IMR-90 (cell line): ENCODE measurements around the gene ANKRD40. TPM values are rescaled to one million over a fixed set of nuclear protein-coding genes. Genes with fewer than 3 reads are reported as not detected.

ENCODE experiments used
- ATAC-seq: fragments of 200-7000 bp; cut with Tn5 transposase; 2 replicates; pipeline ENCODE4 v1.9.1; 2020; ENCODE audit warnings: low read depth, mild to moderate bottlenecking, moderate library complexity
- BruUV-seq: library from RNA; stranded (reverse); fragments of 400-500 nt; replicated peaks from 2 replicates; lab custom pipeline; 2021; lab: Mats Ljungman, UMichigan
- CTCF ChIA-PET: fragments of 300-600 bp; formaldehyde crosslinking; extraction: SDS; loops from one replicate; lab custom pipeline; 2021; ENCODE audit warnings: antibody characterized with exemption; lab: Yijun Ruan, JAX
- POLR2A ChIA-PET: fragments of 300-600 bp; sonication (Branson Sonifier 250); formaldehyde crosslinking; loops from one replicate; lab custom pipeline; 2022; ENCODE audit warnings: antibody characterized with exemption; ENCODE audit not compliant: unreplicated experiment; lab: Charles Lee
- DNase-seq: peaks from one replicate; pipeline ENCODE4 v3.0.0; 2013
- H2AFZ ChIP-seq: replicated peaks from 2 replicates; pipeline ENCODE3; 2013; ENCODE audit warnings: low read length, mild to moderate bottlenecking; ENCODE audit not compliant: poor library complexity
- H2AK5ac ChIP-seq: 2 replicates; pipeline ENCODE4 v1.6.1; 2013; ENCODE audit warnings: low read depth, low read length, inconsistent platforms
- H2AK9ac ChIP-seq: replicated peaks from 2 replicates; pipeline ENCODE3; 2013; ENCODE audit warnings: mild to moderate bottlenecking, low read depth, low read length, moderate library complexity; ENCODE audit not compliant: poor library complexity
- H2BK120ac ChIP-seq: 2 replicates; pipeline ENCODE4 v1.6.1; 2013; ENCODE audit warnings: low read depth, low read length, inconsistent platforms
- H2BK15ac ChIP-seq: 3 replicates; pipeline ENCODE4 v1.6.1; 2013; ENCODE audit warnings: low read depth, low read length, inconsistent platforms
- H2BK20ac ChIP-seq: 2 replicates; pipeline ENCODE4 v1.6.1; 2013; ENCODE audit warnings: low read depth, mild to moderate bottlenecking, inconsistent platforms, low read length, moderate library complexity
- H2BK5ac ChIP-seq: 2 replicates; pipeline ENCODE4 v1.6.1; 2013; ENCODE audit warnings: mild to moderate bottlenecking, low read depth, low read length, inconsistent platforms; ENCODE audit not compliant: poor library complexity, severe bottlenecking
- H3K14ac ChIP-seq: replicated peaks from 2 replicates; pipeline ENCODE4 v1.6.1; 2013; ENCODE audit warnings: low read depth, low read length, inconsistent platforms
- H3K18ac ChIP-seq: 2 replicates; pipeline ENCODE4 v1.6.1; 2013; ENCODE audit warnings: low read depth, low read length, control low read depth
- H3K23ac ChIP-seq: 2 replicates; pipeline ENCODE4 v1.6.1; 2013; ENCODE audit warnings: low read depth, low read length, inconsistent platforms
- H3K27ac ChIP-seq: 2 replicates; pipeline ENCODE4 v1.5.1; 2013; ENCODE audit warnings: mild to moderate bottlenecking, control low read depth, low read length; ENCODE audit not compliant: insufficient read depth
- H3K27me3 ChIP-seq: 2 replicates; pipeline ENCODE4 v1.6.1; 2013; ENCODE audit warnings: low read length; ENCODE audit not compliant: control insufficient read depth, insufficient read depth
- H3K36me3 ChIP-seq: 2 replicates; pipeline ENCODE4 v1.6.1; 2013; ENCODE audit warnings: low read length, mixed read lengths; ENCODE audit not compliant: control insufficient read depth, insufficient read depth
- H3K4ac ChIP-seq: 2 replicates; pipeline ENCODE4 v1.6.1; 2013; ENCODE audit warnings: low read depth, low read length, inconsistent platforms
- H3K4me1 ChIP-seq: 2 replicates; pipeline ENCODE4 v1.6.1; 2013; ENCODE audit warnings: low read length, mixed read lengths; ENCODE audit not compliant: control insufficient read depth, insufficient read depth
- H3K4me2 ChIP-seq: 2 replicates; pipeline ENCODE4 v1.6.1; 2013; ENCODE audit warnings: low read depth, mild to moderate bottlenecking, control low read depth, low read length, moderate library complexity
- H3K4me3 ChIP-seq: 2 replicates; pipeline ENCODE4 v1.5.1; 2013; ENCODE audit warnings: low read depth, mild to moderate bottlenecking, control low read depth, low read length, moderate library complexity; ENCODE audit not compliant: insufficient read depth
- H3K56ac ChIP-seq: 2 replicates; pipeline ENCODE4 v1.6.1; 2013; ENCODE audit warnings: low read length, inconsistent platforms; ENCODE audit not compliant: insufficient read depth; ENCODE audit errors: extremely low read depth
- H3K79me1 ChIP-seq, 2 experiments: 2 replicates each; pipeline ENCODE4 v1.6.1; 2013; ENCODE audit warnings: low read length in 2 of 2, inconsistent platforms in 1 of 2, low read depth in 1 of 2
- H3K9ac ChIP-seq: 2 replicates; pipeline ENCODE4 v1.6.1; 2013; ENCODE audit warnings: low read depth, low read length, control low read depth
- H3K9me1 ChIP-seq: 2 replicates; pipeline ENCODE4 v1.6.1; 2013; ENCODE audit warnings: low read length, inconsistent platforms; ENCODE audit not compliant: insufficient read depth
- H3K9me3 ChIP-seq: 2 replicates; pipeline ENCODE4 v1.6.1; 2013; ENCODE audit warnings: low read length; ENCODE audit not compliant: control insufficient read depth, insufficient read depth
- H4K20me1 ChIP-seq: 2 replicates; pipeline ENCODE4 v1.6.1; 2013; ENCODE audit warnings: low read length, inconsistent platforms; ENCODE audit not compliant: insufficient read depth
- H4K5ac ChIP-seq: 2 replicates; pipeline ENCODE4 v1.6.1; 2013; ENCODE audit warnings: mild to moderate bottlenecking, low read depth, low read length, control low read depth
- H4K8ac ChIP-seq, 2 experiments: 2 replicates each; pipeline ENCODE4 v1.6.1; 2013; ENCODE audit warnings: low read depth in 2 of 2, low read length in 2 of 2, control low read depth in 1 of 2, inconsistent platforms in 1 of 2
- H4K91ac ChIP-seq: 2 replicates; pipeline ENCODE4 v1.6.1; 2013; ENCODE audit warnings: low read depth, low read length, inconsistent platforms; ENCODE audit not compliant: insufficient read depth
- CHD1 ChIP-seq: IDR thresholded peaks from 2 replicates; pipeline ENCODE4 v1.6.1; 2012; ENCODE audit warnings: low read depth, low read length, improper control_type of control experiment
- WGBS, 2 experiments: methylation state at CpG; one replicate each; pipeline versions ENCODE4 v1.1.5 to v1.1.7; 2013; ENCODE audit warnings: missing lambda C conversion rate in 2 of 2; ENCODE audit not compliant: insufficient read length in 1 of 2; ENCODE audit errors: extremely low coverage in 2 of 2; 5-methylcytosine and 5-hydroxymethylcytosine counted together
- dilution Hi-C: fragments of 300-500 bp; cut with HindIII; formaldehyde crosslinking; loops from one replicate; pipeline ENCODE4 v1.14.3; 2018; ENCODE audit warnings: low sequenced_read_pairs; ENCODE audit not compliant: unreplicated experiment
- in situ Hi-C: fragments of 300-500 bp; cut with MboI; formaldehyde crosslinking; loops from 3 replicates; pipeline ENCODE4 v1.14.3; 2019; ENCODE audit warnings: low sequenced_read_pairs, inconsistent platforms, mixed read lengths
- intact Hi-C: fragments of 100-400 bp; cut with micrococcal nuclease; formaldehyde crosslinking; loops from 2 replicates; pipeline ENCODE4 v1.10.0; 2022
- polyA plus RNA-seq, 3 experiments: library from polyadenylated mRNA; depleted of rRNA; stranded (reverse); fragments of >200 nt; gene quantifications; 2 replicates each; pipeline ENCODE4 v1.2.3, GENCODE V29; 2012; ENCODE audit warnings: low replicate concordance in 1 of 3
- total RNA-seq: library from RNA; depleted of rRNA; stranded (reverse); fragments of >200 nt; gene quantifications from 2 replicates; pipeline ENCODE4 v1.2.3, GENCODE V29; 2012

The ANKRD40 gene
- total and polyA plus RNA-seq, 2 of the 4 experiments (the other 2 are of a cell fraction) = 23.4 to 35.8 TPM

DNA sequence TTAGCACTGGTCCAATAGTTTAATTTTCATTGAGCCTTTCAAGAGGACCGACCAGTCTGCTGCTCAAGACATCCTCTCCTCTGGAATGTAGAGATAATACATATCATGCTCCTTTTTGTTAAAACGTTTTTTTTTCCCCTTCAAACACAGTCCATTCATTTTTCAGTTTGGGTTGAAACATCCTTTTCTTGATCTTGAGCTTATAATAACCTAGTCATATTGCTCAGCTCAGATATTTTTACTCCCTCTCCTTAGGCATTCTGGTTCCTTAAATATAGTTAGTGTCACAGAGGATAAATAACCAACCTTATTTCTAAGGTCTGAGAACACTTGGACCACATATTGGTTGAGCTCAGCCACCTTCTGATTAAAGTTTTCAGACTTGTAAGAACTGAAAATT, 46.8 kb upstream of the ANKRD40 start:
- H3K27me3 ChIP-seq = no peaks in the 10 kb centered on the region
- BruUV-seq = no TSS peak
- H3K9me1 ChIP-seq = peaks cover 3% of the 10 kb centered on the region; the same call in 1 of the 2 replicates
- no peak overlapping the region for H3K4ac ChIP-seq
- H3K56ac ChIP-seq = no peak overlapping the region
- no peak overlapping the region for H2BK20ac ChIP-seq
- H3K14ac ChIP-seq = no peak overlapping the region
- no peak overlapping the region for H3K18ac ChIP-seq
- no peak overlapping the region for H3K4me2 ChIP-seq
- H2BK15ac ChIP-seq = no peak overlapping the region
- H3K79me1 ChIP-seq = peaks cover 4 to 8% of the 10 kb centered on the region in 2 experiments; a peak in 2 of 4 replicates
- WGBS, 2 experiments = no CpG with 5 or more reads among the region's 2 CpGs
- H3K36me3 ChIP-seq = peaks cover 19% of the 10 kb centered on the region
- no peak overlapping the region for H4K91ac ChIP-seq
- H3K9me3 ChIP-seq = no peaks in the 10 kb centered on the region
- H3K4me3 ChIP-seq = no peak overlapping the region
- H4K5ac ChIP-seq = no peak overlapping the region
- no peak overlapping the region for H4K8ac ChIP-seq
- no peak overlapping the region for H2AFZ ChIP-seq
- no peak overlapping the region for H2AK5ac ChIP-seq
- H3K9ac ChIP-seq = no peak overlapping the region
- no peak overlapping the region for H3K23ac ChIP-seq
- ATAC-seq (no peak), DNase-seq (no peak)
- dilution Hi-C loops (no loop called here), intact Hi-C loops (no loop called here), in situ Hi-C loops (no loop called here)
- no peak overlapping the region for H2BK5ac ChIP-seq
- TF ChIP-seq CHD1 = no peak
- no peaks in the 10 kb centered on the region for H3K4me1 ChIP-seq
- H2AK9ac ChIP-seq = no peak overlapping the region
- no peak overlapping the region for H3K27ac ChIP-seq
- ChIA-PET POLR2A (no interaction called here), CTCF (interaction anchor here (0.6 to 1.0 kb wide), 2 partner anchors 13 to 48 kb away, joined by 3 read pairs; no protein-coding TSS in a partner anchor)
- 0 out of 2 replicates have a peak, but pooled peaks cover 5% of the 10 kb centered on the region for H4K20me1 ChIP-seq
- no peak overlapping the region for H2BK120ac ChIP-seq
